GM18873 (cell line): ENCODE data around the gene CCDC136.

Experiments
- ATAC-seq: cut with Tn5 transposase; IDR thresholded peaks from one replicate; pipeline ENCODE4 v1.9.1; 2021; ENCODE audit warnings: mild to moderate bottlenecking, moderate library complexity, moderate number of reproducible peaks; ENCODE audit not compliant: unreplicated experiment, low FRiP score

Gene CCDC136

GRCh38 chr7:128841921-128842673, 50.3 kb downstream of the CCDC136 start:
- no peak for ATAC-seq

GRCh38 chr7:128842674-128843641, 51.2 kb downstream of the CCDC136 start:
- ATAC-seq: no peak

GRCh38 chr7:128843938-128844621, 52.3 kb downstream of the CCDC136 start:
- no peak for ATAC-seq

GRCh38 chr7:128844777-128845311, 53.1 kb downstream of the CCDC136 start:
- no peak for ATAC-seq

GRCh38 chr7:128845475-128845874, 53.7 kb downstream of the CCDC136 start:
- no peak for ATAC-seq

- no peak for ATAC-seq
Observed at GRCh38 chr7:128845987-128846386, 54.2 kb downstream of the CCDC136 start.

- ATAC-seq: no peak
Observed at GRCh38 chr7:128846781-128847444, 55.1 kb downstream of the CCDC136 start.

GRCh38 chr7:128847721-128848211, 56.0 kb downstream of the CCDC136 start:
- no peak for ATAC-seq

GRCh38 chr7:128848289-128849155, 56.8 kb downstream of the CCDC136 start:
- no peak for ATAC-seq

GRCh38 chr7:128849156-128849515, 57.4 kb downstream of the CCDC136 start:
- no peak for ATAC-seq

GRCh38 chr7:128849804-128850490, 58.2 kb downstream of the CCDC136 start:
- ATAC-seq: no peak

GRCh38 chr7:128852537-128853254, 60.9 kb downstream of the CCDC136 start:
- no peak for ATAC-seq

GRCh38 chr7:128853799-128854198, 62.0 kb downstream of the CCDC136 start:
- no peak for ATAC-seq

- no peak for ATAC-seq
Observed at GRCh38 chr7:128854396-128854795, 62.6 kb downstream of the CCDC136 start.

- ATAC-seq: no peak
Observed at GRCh38 chr7:128855559-128855958, 63.8 kb downstream of the CCDC136 start.

- ATAC-seq: no peak
Observed at GRCh38 chr7:128856001-128856718, 64.4 kb downstream of the CCDC136 start.
